ENCODE measurements around the gene TTC12. TPM values are rescaled to one million over a fixed set of nuclear protein-coding genes. Genes with fewer than 3 reads are reported as not detected.

The TTC12 gene
- total RNA-seq, 2 experiments from 2014 or later = 16.3 to 17.6 TPM

GRCh38 chr11:113411536-113411935, 97.2 kb downstream of the TTC12 start:
- H3K27me3 Mint-ChIP-seq = no peaks in the 10 kb centered on the region
- POLR2A ChIA-PET = no interaction called here
- CTCF ChIA-PET = no interaction called here
- no peaks in the 10 kb centered on the region for H3K4me1 Mint-ChIP-seq
- intact Hi-C loops (cut with DNase I, micrococcal nuclease) = no loop called here
- no peaks in the 10 kb centered on the region for H3K9me3 Mint-ChIP-seq (ENCODE audit: low read depth)
- DNase-seq (no peak), ATAC-seq (no peak)
- no peak overlapping the region for H3K4me3 Mint-ChIP-seq
- no peaks in the 10 kb centered on the region for H3K36me3 Mint-ChIP-seq (ENCODE audit: low read depth)
- no peak overlapping the region for H3K27ac Mint-ChIP-seq

DNA sequence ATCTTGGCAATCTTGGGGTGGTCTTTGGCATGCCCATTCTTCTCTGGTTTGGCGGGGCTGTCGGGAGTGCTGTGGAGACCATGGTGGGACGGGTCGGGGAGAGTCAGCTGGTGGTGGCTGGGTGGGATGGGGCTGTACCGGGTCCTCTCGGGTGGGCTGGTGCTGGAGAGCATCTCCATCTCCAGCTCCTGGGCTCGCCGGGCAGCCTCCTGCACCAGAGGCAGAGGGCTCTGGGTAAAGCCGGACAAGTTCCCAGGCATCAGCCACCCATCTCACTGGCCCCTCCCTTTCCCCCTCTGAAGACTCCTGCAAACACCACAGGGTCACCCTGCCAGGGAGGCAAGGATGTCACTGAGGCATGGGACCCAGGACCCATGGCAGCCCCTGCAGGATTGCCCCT, 98.3 kb downstream of the TTC12 start:
- no peak overlapping the region for H3K27ac Mint-ChIP-seq
- ATAC-seq (no peak), DNase-seq (no peak)
- no peaks in the 10 kb centered on the region for H3K9me3 Mint-ChIP-seq (ENCODE audit: low read depth)
- CTCF ChIA-PET = no interaction called here
- no peaks in the 10 kb centered on the region for H3K4me1 Mint-ChIP-seq
- H3K36me3 Mint-ChIP-seq (ENCODE audit: low read depth) = no peaks in the 10 kb centered on the region
- POLR2A ChIA-PET = no interaction called here
- H3K27me3 Mint-ChIP-seq = no peaks in the 10 kb centered on the region
- no peak overlapping the region for H3K4me3 Mint-ChIP-seq
- intact Hi-C loops (cut with DNase I, micrococcal nuclease) = no loop called here

DNA sequence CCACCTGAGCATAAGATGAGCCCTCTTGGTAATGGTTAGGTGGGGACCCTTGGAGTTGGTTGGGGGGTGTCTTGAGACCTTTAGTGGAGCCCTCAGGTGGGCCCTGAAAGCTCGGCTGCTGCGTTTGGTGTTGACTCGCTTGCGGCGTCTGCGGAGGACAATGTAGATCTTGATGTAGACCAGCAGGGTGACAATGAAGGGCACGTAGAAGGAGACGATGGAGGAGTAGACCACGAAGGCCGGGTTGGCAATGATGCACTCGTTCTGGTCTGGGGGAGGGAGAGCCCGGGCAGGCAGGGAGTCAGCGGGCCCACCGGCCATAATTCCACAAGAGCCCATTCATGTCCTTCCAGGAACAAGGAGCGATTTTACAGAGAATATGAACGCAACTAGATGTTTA, 101.0 kb downstream of the TTC12 start:
- ChIA-PET POLR2A (no interaction called here), CTCF (no interaction called here)
- intact Hi-C loops (cut with DNase I, micrococcal nuclease) = no loop called here
- Mint-ChIP-seq H3K4me1 (no peaks in the 10 kb centered on the region), H3K27ac (no peak overlapping the region), H3K36me3 (ENCODE audit: low read depth) (no peaks in the 10 kb centered on the region), H3K9me3 (ENCODE audit: low read depth) (no peaks in the 10 kb centered on the region), H3K4me3 (no peak overlapping the region), H3K27me3 (peaks cover 2% of the 10 kb centered on the region)
- ATAC-seq (no peak), DNase-seq (no peak)

Other genes with a start within 250 kb of the TTC12 start
- under 1 TPM; 0.07 to 0.14 TPM for gene ANKK1, start 73.2 kb downstream of the TTC12 start, total RNA-seq
- gene DRD2, start 160.8 kb downstream of the TTC12 start, total RNA-seq = not detected